Endometrial microvascular endothelial cells (primary cell): ENCODE data around the gene TUT7. TPM values are rescaled to one million over a fixed set of nuclear protein-coding genes. Genes with fewer than 3 reads are reported as not detected.

Source experiments
- in situ Hi-C: cut with HindIII; loops from 2 replicates; pipeline ENCODE4 v1.10.0; 2017; ENCODE audit warnings: low sequenced_read_pairs, low pct_unique_long_range_greater_than_20kb; ENCODE audit errors: inconsistent ontology term
- total RNA-seq: library from RNA; depleted of rRNA; stranded (reverse); fragments of >200 nt; gene quantifications from one replicate; pipeline ENCODE4 v1.2.3, GENCODE V29; 2015; ENCODE audit errors: inconsistent ontology term

Gene TUT7
- total RNA-seq, 1 donor from 2014 or later = 13.6 TPM

DNA sequence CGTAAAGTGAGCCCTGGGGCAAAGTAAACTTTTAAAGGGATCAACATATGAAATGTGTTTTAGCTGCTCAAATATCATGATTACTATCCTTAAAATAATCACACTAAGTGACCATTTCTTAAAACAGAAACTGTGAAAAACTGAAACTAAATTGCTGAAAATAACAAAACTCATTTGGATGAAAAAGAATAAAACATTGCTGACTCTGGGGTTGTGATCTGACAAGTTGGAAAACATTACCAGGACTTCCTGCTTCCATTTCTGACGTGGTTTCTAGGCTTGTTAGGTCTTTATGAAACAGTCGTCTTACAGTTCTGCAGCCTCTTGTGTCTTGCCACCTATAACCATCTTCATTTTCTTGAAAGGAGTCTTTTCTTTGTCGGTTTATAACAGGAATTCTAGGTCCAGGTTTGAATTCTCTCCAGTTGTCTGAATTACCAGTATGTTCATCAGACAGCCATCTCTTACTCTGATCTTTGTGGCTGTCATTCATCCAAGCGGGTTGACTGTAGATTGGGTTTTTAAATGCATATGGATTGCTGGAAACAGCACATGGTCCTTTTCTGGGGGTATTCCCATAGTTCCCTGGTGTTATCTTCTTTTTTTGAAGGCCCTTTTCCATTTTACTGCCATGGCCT lies 1.7 kb downstream of the TUT7 start:
- in situ Hi-C loops = no loop called here

DNA sequence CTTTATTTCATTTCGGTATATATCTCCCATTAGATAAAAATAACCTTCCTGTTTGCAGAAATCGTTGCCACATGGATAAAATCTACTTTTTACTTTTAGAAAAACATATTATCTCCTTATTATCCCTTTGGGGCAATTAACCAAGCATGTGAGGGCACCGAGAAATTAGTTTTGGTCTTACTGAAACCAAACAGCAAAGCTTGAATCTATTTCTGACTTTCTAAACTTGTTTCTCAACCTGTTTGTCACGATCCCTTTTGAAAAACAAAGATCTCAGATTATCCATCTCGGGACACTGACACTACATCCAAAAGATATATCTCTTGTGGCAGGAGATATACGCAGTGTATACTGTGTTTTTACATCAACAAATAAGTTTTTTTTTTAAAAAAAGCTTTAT lies 2.3 kb downstream of the TUT7 start:
- in situ Hi-C loops = no loop called here

DNA sequence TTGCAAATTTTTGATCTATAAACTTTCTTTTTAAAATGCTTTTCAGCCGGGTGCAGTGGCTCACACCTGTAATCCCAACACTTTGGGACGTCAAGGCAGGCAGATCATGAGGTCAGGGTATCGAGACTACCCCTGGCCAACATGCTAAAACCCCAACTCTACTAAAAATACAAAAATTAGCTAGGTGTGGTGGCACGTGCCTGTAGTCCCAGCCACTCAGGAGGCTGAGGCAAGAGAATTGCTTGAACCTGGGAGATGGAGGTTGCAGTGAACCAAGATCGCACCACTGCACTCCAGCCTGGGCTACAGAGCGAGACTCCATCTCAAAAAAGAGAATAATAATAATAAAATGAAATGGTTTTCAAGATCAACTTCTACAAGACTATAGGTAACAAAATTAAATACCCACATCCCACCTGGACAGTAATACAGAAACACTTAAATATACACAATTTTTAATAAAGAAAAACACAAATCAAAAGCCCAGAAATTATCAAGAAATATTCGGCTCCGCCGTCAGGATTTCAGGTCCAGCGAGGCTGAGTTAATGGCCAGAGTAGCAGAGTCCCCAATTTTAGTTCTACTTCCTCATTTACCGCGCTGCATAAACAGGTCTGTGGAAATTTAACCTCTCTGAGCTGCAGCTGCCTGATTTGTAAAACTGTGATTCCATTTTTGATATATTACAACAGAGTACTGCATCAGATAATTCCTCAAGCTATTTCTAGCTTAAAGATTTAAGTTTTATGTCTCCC lies 4.0 kb downstream of the TUT7 start:
- in situ Hi-C loops = no loop called here

DNA sequence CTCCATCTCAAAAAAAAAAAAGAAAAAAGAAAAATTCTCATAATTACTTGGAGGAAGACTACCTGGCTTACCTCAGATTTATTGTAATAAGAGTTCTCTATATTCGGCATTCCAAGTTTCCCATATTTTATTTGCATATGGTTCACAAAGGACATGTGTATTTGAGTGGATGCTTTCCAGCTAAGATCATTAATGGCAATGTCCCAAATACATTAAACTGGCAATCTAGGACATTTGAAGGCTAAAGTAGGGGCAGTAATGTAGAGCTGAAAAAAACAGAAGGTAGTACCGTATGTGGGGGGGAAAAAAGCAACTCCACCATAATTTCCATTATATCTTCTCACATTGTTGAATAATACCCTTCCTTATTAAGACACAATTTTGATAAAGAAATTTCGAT lies 4.9 kb downstream of the TUT7 start:
- in situ Hi-C loops = no loop called here

DNA sequence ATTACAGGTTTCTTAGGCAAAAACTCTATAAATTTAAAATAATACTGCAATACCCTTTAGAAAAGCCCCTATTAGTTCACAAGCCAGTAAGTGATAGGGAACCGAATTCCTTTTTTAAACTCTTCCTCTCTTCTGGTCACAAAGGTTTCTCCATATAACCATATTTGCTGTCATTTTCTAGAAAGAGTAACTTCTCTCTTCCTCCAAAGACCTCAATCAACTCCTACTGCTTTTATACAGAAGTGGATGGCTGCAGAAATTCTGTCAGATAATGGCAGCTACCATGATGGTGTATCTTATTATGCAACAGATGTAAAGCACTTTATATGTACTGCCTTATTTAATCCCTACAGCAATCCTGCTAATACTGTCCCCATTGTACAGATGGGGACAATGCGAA lies 6.2 kb downstream of the TUT7 start:
- in situ Hi-C loops = no loop called here

DNA sequence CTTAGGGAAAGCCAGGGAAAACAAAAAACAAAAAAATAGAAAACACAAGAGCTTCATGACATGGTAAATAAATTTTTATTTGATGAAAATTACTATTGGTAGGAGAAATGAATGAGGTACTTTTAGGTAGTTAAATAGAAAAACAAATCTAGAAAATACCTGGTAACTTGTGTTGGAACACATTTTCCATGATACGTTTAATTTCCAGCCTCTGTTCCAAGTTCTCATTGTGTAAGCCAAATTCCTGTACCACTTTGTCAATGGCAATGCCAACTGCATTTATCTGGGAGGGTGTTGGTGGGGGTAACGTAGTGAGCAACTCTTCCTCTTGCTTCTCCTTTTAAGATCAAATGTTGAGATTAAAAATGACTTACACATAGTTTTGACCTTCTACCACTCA lies 9.4 kb downstream of the TUT7 start:
- in situ Hi-C loops = no loop called here

DNA sequence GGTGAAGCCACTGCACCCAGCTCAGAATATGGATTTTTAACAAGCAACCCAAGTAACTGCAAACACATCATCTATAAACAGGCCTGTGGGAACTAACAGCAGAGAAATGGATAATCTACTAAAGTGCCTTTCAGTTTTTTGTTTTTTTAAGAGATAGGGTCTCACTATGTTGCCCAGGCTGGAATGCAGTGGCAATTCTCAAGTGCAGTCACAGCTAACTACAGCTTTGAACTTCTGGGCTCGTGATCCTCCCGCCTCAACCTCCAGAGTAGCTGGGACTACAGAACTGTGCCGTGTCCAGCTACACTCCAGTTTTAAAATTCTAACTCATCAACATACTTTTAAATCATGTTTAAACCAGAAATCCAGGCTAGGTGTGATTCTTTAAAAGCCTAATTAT lies 11.9 kb downstream of the TUT7 start:
- in situ Hi-C loops = no loop called here

DNA sequence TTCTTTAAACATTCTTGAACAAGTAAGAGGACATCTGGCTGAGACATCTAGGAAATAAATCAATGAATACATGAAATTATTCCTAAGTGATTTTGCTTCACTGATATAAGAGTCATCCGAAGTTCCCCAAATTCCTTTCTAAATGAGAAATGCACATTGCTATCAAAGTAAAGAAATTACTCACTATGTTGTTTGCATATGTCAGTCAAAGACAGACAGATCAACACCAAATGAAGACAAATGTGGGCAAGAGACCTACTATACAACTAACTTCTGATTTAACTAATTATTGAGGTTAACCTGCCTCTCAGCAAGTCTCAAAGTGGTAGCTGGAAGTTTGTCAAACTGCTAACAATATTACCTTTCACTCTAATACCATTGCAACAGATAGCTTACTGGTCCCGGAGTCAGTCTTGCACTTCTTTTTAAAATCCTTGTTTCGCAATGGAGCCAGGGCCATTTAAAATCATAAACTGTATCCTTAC lies 13.2 kb downstream of the TUT7 start:
- in situ Hi-C loops = no loop called here

DNA sequence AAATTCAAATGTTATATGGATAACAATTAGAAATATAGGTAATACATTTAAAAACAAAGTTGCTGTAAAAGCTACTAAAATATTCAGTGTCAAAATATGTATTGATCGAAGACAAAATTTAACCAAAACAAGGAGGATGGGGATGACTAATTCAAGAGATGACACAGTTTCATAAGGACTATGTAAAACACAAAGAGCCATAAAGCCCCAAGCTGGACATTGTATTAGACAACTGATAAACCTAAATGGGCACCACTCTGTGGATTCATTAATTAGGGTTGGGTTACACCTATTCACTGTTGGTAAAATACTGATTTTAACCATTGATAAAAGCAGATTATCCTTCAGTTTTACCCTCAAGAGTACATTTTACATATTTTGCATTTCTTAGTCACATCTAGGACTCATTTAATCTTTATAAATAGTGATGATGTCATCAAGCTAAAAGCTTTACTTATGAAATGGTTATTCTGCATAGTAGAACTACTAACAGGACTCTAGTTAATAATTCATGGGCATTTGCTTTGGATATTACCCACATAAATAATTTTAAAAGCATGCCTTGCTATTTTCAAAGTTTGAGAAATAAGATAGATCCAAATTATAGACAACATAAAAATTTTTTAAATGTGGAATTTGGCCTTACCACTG lies 13.7 kb downstream of the TUT7 start:
- in situ Hi-C loops = no loop called here

DNA sequence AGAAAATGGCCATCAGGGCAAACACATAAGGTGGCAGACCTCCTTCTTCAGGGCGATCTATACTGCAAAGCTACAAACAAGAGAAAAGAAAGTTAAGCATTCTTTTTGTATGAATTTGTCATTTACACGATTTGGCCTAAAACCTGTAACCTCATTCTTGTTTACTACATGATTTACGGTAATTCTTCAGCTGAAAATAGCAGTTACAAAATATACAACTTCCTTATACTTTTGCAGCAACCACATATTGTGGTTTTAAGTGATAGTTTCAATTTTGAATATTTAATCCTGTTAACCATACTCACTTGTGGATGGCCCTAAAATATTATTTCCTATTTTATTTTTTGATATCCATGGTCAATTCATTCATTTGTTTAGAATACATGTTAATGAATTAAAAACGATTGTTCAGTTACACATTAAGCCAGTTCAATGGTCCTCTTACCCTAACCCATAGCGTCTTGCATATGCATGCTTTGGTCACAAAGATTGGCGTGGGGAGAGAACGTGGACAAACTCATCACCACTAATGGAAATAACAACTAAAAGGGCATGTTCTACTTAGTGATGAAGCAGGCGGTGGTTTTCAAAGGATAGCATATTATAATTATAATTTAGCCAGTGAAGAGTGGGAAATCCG lies 16.6 kb downstream of the TUT7 start:
- in situ Hi-C loops = no loop called here

DNA sequence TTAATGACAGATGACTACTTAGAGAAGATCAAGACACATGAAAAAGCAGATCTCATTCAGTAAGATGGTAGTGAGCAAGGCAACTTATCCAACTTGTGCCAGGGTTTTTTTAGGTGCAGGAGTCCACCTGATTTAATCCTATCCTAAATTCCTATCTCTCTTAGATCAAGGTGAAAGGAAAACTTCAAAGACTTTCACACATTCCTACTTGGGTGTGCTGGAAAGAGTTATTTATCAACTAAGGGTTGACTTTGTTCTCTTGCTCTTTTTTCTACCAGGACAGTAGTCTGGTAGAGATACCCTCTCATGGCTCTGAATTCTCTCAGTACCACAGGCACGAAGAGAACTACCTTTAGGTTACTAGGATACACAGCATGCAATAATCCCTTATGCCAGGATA lies 18.2 kb downstream of the TUT7 start:
- in situ Hi-C loops = no loop called here

DNA sequence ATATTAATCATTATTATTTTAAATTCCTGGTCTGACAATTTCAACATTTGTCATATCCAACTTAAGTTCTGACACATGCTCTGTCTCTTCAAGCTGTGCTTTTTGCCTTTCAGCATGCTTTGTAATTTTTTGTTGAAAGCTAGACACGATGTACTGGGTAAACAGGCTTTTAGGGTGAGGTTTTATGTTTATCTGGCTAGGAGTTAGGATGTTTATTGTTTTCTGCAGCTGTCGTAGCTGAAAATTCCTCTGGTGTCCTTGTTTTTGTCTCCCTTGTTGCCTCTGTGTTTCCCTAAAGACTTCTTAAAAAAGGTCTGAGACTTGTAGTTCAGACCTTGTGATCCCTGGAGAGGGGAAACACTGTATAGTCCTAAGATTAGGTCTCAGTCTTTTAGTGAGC lies 20.6 kb downstream of the TUT7 start:
- in situ Hi-C loops = no loop called here

DNA sequence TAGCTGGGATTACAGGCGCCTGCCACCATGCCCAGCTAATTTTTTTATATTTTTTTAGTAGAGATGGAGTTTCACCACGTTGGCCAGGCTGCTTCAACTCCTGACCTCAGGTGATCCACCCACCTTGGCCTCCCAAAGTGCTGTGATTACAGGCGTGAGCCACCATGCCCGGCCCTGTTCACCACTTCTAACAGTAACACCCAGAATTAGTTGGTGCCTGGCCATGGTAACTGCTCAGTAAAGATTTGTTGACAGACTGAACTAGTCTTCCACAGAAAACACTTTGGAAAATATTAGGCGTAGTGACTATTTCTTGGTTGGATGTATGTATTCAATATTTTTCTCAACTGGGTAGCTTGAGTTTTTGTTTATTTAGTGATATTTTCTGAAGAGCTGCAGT lies 24.0 kb downstream of the TUT7 start:
- in situ Hi-C loops = no loop called here

DNA sequence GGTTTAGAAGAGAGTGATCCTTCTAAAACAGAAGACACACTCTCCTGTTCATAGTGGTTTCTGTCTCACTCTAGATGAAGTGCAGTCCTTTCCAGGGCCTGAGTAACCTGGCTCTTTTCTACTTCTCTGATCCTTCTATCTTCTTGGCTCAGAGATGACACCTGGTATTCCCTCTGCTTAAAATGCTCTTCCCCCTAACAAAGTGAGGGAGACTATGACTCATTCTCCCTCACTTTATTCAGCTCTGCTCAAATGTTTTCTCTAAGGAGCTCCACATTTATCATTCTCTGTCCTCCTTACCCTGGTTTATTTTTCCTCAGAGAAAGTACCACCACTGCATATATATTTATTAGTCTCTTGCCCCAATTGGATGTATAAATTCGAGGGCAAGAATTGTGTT lies 24.6 kb downstream of the TUT7 start:
- in situ Hi-C loops = no loop called here

DNA sequence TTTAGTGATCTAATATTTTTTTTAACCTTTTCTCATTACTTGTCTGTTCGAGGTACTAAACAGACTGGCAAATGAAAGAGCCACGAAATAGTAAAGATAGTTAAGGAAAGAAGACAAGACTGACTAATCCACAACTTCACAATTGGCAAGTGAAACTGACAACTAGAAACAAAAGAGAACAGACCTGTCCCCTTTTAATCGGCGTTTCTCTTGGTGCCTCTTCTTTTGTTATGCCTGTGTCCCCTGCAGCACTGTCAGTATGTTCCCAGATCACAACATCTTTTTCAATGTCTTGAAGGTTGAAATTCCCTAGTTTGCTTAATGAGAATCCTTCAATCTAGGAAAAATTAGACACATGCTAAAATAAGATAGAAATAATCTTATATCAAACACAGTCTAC lies 26.1 kb downstream of the TUT7 start:
- in situ Hi-C loops = no loop called here

DNA sequence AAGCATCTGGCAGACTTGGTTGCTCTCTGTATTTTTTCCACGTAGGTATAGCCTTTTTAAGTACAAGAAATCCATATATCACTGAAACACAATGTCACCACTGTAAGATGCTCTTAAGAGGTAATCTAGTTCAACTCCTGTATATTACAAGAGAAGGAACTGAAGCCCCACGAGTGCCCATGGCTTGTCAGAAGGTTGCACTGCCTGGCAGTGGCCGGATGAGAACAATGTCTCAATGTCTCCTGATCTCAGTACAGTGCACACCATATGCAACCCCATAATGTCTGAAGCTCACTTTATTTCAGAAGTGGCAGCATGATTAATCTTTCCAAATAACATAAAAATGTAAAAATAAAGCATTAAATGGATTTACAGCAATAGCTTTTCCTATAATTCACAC lies 27.7 kb downstream of the TUT7 start:
- in situ Hi-C loops = no loop called here

DNA sequence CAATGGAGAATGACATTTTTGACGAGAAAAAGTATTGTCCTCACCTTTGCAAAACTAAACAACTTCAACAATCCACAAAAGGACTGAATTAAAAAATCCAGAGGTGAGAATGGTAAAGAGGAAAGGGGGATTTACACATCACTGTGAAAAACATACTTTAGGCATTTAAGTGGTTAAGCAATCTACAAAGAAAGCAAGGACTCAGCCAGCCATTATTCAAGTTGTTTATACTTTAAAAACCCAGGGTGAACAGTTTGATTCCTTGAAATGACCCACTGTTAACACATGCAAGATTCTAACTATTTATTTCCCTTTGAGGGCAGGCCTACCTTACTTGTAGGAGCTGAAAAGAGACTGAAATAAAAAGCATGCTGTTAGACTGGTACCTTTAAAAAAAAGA lies 29.3 kb downstream of the TUT7 start:
- in situ Hi-C loops = no loop called here

DNA sequence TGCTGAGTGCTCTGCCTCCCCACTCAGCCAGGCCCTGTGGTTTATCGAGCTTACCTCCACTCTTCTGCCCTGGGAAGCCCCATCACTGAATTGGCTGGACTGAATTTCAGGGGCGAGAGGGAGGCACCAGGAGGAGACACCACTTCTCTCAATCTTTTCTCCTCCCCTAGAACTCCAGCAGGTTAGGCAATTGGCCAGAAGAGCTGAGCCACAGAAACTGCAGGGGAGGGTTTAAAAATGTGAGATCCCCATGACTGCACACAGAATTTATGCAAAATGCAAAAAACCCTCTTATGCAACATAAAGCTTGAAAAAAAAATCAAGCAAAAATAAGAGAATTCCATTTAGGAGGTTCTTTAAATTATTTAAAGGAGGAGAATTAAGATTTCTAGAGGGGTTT lies 29.9 kb downstream of the TUT7 start:
- in situ Hi-C loops = no loop called here

DNA sequence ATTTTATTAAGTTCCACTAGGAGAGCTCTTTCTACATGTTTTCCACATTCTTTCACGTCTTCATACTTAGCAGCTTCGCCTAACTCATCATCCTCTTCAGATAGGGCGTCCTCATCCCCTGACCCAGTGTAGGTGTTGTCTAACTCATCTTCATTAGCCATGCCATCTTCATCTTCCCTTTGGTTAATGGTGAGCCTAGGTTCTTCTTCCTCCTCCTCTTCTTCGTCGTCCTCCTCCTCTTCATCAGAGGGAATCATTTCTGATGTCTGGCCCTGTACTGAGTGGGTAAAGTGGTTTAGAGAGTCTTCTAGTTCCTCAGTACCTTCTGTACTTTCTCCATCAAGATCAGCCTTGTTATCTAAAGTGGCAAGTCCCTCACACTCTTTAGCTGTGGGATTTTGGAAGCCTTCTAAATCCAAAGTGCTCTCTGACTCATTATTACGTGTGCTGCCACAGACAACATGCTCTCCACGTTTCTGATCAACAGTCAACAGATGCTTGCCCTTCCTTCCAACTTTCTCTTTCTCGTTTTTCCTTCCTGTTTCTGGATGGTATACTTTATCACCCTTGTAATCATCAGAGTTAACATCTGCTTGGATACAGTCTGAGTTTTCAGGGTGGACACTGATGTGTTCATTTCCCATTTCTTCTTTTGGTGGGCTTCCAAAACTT lies 31.1 kb downstream of the TUT7 start:
- in situ Hi-C loops = no loop called here
